ENCODE data around the gene KDM4C.

GRCh38 chr9:6877671-6878161, 119.9 kb downstream of the KDM4C start:
- TF ChIP-seq, protein P1, sequence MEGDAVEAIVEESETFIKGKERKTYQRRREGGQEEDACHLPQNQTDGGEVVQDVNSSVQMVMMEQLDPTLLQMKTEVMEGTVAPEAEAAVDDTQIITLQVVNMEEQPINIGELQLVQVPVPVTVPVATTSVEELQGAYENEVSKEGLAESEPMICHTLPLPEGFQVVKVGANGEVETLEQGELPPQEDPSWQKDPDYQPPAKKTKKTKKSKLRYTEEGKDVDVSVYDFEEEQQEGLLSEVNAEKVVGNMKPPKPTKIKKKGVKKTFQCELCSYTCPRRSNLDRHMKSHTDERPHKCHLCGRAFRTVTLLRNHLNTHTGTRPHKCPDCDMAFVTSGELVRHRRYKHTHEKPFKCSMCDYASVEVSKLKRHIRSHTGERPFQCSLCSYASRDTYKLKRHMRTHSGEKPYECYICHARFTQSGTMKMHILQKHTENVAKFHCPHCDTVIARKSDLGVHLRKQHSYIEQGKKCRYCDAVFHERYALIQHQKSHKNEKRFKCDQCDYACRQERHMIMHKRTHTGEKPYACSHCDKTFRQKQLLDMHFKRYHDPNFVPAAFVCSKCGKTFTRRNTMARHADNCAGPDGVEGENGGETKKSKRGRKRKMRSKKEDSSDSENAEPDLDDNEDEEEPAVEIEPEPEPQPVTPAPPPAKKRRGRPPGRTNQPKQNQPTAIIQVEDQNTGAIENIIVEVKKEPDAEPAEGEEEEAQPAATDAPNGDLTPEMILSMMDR (IDR thresholded peaks at IDR 0.05): no peak
- TF ChIP-seq SREBF2 (IDR thresholded peaks at IDR 0.05): no peak

Data from A549 (cell line).